ENCODE measurements around the gene TNFRSF14. TPM values are rescaled to one million over a fixed set of nuclear protein-coding genes. Genes with fewer than 3 reads are reported as not detected.

The TNFRSF14 gene
- total RNA-seq, result 19.5 and 31.1 TPM in 2 replicates

GRCh38 chr1:2556277-2556677 lies at the start of gene TNFRSF14:
TNFRSF14 (plus strand) TSS chr1:2556371; CDS start chr1:2556665, 294 bp downstream.

GRCh38 chr1:2525920-2526823 lies 30.0 kb upstream of the TNFRSF14 start, which contains the start of gene PANK4:
PANK4 (minus strand) TSS chr1:2526596; CDS start chr1:2526587, 9 bp downstream.

GRCh38 chr1:2529784-2530512 lies 26.2 kb upstream of the TNFRSF14 start, which contains the start of gene HES5:
HES5 (minus strand) TSS chr1:2530263; CDS start chr1:2530164, 99 bp downstream.

GRCh38 chr1:2586154-2587070 lies 30.2 kb downstream of the TNFRSF14 start, which contains the start of gene PRXL2B:
PRXL2B (plus strand) TSS chr1:2586777; CDS start chr1:2586886, 109 bp downstream.

Other genes with a start within 250 kb of the TNFRSF14 start
- 8.3 and 9.8 TPM in 2 replicates for gene MORN1, start 164.8 kb upstream of the TNFRSF14 start, total RNA-seq
- gene RER1, start 164.5 kb upstream of the TNFRSF14 start, total RNA-seq, result 121 and 123 TPM in 2 replicates
- gene PEX10, start 143.8 kb upstream of the TNFRSF14 start, total RNA-seq, result 34.8 and 38.2 TPM in 2 replicates
- under 0.01 TPM in 2 replicates for gene PLCH2, start 80.1 kb upstream of the TNFRSF14 start, total RNA-seq
- gene PANK4, start 29.8 kb upstream of the TNFRSF14 start, total RNA-seq, result 25.8 and 46.8 TPM in 2 replicates
- gene HES5, start 26.1 kb upstream of the TNFRSF14 start, total RNA-seq, result not detected in 2 replicates
- gene PRXL2B, start 30.4 kb downstream of the TNFRSF14 start, total RNA-seq, result 13.1 and 28.6 TPM in 2 replicates
- gene MMEL1, start 76.6 kb downstream of the TNFRSF14 start, total RNA-seq, result not detected in 2 replicates
- 0.22 and 0.29 TPM in 2 replicates for gene TTC34, start 245.3 kb downstream of the TNFRSF14 start, total RNA-seq